Adrenal gland (tissue), 12 donors: ENCODE results near the gene BGLAP. TPM values are rescaled to one million over a fixed set of nuclear protein-coding genes. Genes with fewer than 3 reads are reported as not detected.
A peak's percentile ranks its signal among the peaks of the same experiment; 100 is the strongest.

Experiments used
- DNase-seq, 7 donors: peaks; one replicate each; pipeline ENCODE4 v3.0.0-alpha.2; 2019 to 2020
- H3K27ac ChIP-seq, 5 donors: fragments of 200-600 bp; sonication (generic) in 4 of 5; 1 replicate in 3 of 5; 2 replicates in 2 of 5; pipeline versions ENCODE4 v1.5.1 to v1.8.0; 2016 to 2020; ENCODE audit warnings: mild to moderate bottlenecking in 1 of 5
- H3K27me3 ChIP-seq: fragments of 200-600 bp; 2 replicates; pipeline ENCODE4 v1.8.0; 2021
- H3K36me3 ChIP-seq, 2 donors: fragments of 200-600 bp; replicated peaks in 1 of 2; 1 replicate in 1 of 2; 2 replicates in 1 of 2; pipeline versions ENCODE4 v1.5.1 to v1.8.0; 2018 to 2022
- H3K4me1 ChIP-seq, 2 donors: fragments of 200-600 bp; replicated peaks in 1 of 2; 1 replicate in 1 of 2; 2 replicates in 1 of 2; pipeline versions ENCODE4 v1.5.1 to v1.8.0; 2018 to 2021
- H3K4me3 ChIP-seq, 4 donors: fragments of 200-600 bp; sonication (generic) in 3 of 4; one replicate each; pipeline ENCODE4 v1.5.1; 2016 to 2018
- H3K9me3 ChIP-seq, 3 donors: fragments of 200-600 bp; sonication (generic) in 1 of 3; replicated peaks in 1 of 3; 1 replicate in 2 of 3; 2 replicates in 1 of 3; pipeline versions ENCODE4 v1.5.1 to v1.8.0; 2016 to 2021
- POLR2A ChIP-seq, 2 donors: fragments of 450-650 bp; IDR thresholded peaks; one replicate each; pipeline ENCODE4 v1.6.1; 2017; ENCODE audit warnings: antibody characterized with exemption in 2 of 2, mild to moderate bottlenecking in 2 of 2, moderate library complexity in 1 of 2
- WGBS, 4 donors: extraction: QIAGEN DNeasy Blood & Tissue Kit in 2 of 4; methylation state at CpG; one replicate each; pipeline versions ENCODE4 v1.1.5 to v1.1.7; 2013 to 2017; 5-methylcytosine and 5-hydroxymethylcytosine counted together
- intact Hi-C, 2 donors: fragments of 100-400 bp; cut with DNase I; formaldehyde crosslinking; loops; one replicate each; pipeline versions ENCODE4 v1.14.1 to v1.15.0; 2022 to 2023
- polyA plus RNA-seq, 3 donors: library from polyadenylated mRNA; stranded (reverse); fragments of 200-250 nt in 2 of 3; fragments of 350-450 nt in 1 of 3; fragmentation: Illumina TruSeq in 1 of 3; extraction: RNeasy Lipid Tissue Mini Kit (QIAGEN cat#74804) in 1 of 3; gene quantifications; one replicate each; pipeline ENCODE4 v1.2.3, GENCODE V29; 2013 to 2014
- total RNA-seq, 9 donors: library from RNA; depleted of rRNA in 4 of 9; stranded (reverse); fragments of >200 nt in 4 of 9; fragments of 120-200 nt in 1 of 9; fragmentation: NEBNext Ultra II Directional in 1 of 9; extraction: Animal tissue kit (Norgen Biotek cat#: 25700) in 1 of 9; gene quantifications; one replicate each; pipeline versions ENCODE4 v1.1.0 to v1.2.4, GENCODE V29; 2013 to 2023
- TF ChIP-seq, protein P1 (sequence below), 6 experiments: fragments of 450-650 bp in 4 of 6; fragments of 200-600 bp in 2 of 6; sonication (generic) in 1 of 6; IDR thresholded peaks; 1 replicate in 5 of 6; 2 replicates in 1 of 6; pipeline versions ENCODE4 v1.5.1 to v1.8.0; 2016 to 2021; ENCODE audit warnings: antibody characterized with exemption in 6 of 6, mild to moderate bottlenecking in 2 of 6, moderate library complexity in 1 of 6
- donor health status: healthy with polysubstance abuse.
- donor health status: Bipolar disorder and iron deficiency.
- donor health status: DM: yes; HTN: yes; CAD: no.
- donor health status: DM: no; HTN: no; CAD: no.
- donor health status: DM: no; HTN: no; CAD: no.
- donor health status: DM: yes; HTN: yes; CAD: no.

The BGLAP gene
- total and polyA plus RNA-seq, 12 donors = 0.39 to 8.2 (median 1.2) TPM; not detected in 3

DNA sequence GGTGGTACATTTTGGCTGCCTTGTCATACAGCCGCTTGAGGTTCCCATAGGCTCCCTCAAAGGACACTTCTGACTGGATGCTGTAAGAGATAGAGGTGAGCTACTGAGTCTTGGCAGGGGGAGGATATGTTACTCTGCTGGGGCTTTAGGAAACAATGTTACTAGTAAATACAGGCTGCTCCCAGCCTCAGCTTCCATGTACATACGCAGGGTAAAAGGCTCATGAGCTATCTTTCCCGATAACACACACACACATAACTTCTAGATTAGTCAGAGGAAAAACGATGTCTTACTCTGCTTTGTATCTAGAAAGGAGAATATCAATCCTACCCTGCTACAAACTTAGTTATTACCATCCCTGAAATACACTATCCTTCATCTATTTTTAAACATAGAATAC, 26.4 kb downstream of the BGLAP start:
- no peak for DNase-seq
- TF ChIP-seq POLR2A (IDR thresholded peaks at IDR 0.05) = no peak
- TF ChIP-seq, protein P1, sequence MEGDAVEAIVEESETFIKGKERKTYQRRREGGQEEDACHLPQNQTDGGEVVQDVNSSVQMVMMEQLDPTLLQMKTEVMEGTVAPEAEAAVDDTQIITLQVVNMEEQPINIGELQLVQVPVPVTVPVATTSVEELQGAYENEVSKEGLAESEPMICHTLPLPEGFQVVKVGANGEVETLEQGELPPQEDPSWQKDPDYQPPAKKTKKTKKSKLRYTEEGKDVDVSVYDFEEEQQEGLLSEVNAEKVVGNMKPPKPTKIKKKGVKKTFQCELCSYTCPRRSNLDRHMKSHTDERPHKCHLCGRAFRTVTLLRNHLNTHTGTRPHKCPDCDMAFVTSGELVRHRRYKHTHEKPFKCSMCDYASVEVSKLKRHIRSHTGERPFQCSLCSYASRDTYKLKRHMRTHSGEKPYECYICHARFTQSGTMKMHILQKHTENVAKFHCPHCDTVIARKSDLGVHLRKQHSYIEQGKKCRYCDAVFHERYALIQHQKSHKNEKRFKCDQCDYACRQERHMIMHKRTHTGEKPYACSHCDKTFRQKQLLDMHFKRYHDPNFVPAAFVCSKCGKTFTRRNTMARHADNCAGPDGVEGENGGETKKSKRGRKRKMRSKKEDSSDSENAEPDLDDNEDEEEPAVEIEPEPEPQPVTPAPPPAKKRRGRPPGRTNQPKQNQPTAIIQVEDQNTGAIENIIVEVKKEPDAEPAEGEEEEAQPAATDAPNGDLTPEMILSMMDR (IDR thresholded peaks at IDR 0.05) = no peak
- intact Hi-C loops = no loop called here
- no peaks in the 10 kb centered on the region for H3K9me3 ChIP-seq
- H3K27me3 ChIP-seq = no peaks in the 10 kb centered on the region
- H3K36me3 ChIP-seq = peaks cover 0 to 95% of the 10 kb centered on the region in 2 donors
- H3K4me1 ChIP-seq = peaks cover 0 to 3% of the 10 kb centered on the region in 2 donors
- WGBS, 4 donors = 53 to 71% (median 65%) methylated on average over 4 of the region's 4 CpGs
- H3K27ac ChIP-seq = peak overlapping the region in 3 of 5 donors; percentile 5 to 37 (median 26)
- H3K4me3 ChIP-seq = no peak overlapping the region

DNA sequence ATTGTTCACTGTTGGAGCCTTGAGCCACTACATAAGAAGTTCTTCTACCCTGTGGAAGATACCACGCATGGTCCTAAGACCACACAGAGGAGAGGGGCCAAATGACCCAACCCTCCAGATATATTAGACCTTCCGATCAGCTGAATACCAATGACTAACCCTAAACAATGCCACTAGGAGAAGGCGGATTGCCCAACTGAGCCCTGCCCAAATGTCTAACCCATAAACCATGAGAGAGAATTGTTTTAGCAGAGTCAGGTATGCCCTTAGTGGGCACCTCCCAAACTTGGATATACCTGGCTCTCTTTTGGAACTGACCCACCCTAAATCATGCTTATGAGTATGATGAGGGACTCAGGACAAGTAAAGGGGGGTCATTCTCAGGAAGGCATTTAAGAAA, 28.3 kb downstream of the BGLAP start:
- H3K4me3 ChIP-seq = no peak overlapping the region
- no peaks in the 10 kb centered on the region for H3K27me3 ChIP-seq
- no peaks in the 10 kb centered on the region for H3K9me3 ChIP-seq
- no peak for DNase-seq
- WGBS, 4 donors = 94 to 100% (median 98%) methylated on average over 3 of the region's 3 CpGs
- H3K36me3 ChIP-seq = peaks cover 0 to 99% of the 10 kb centered on the region in 2 donors
- H3K4me1 ChIP-seq = no peaks in the 10 kb centered on the region
- no peak overlapping the region for H3K27ac ChIP-seq
- intact Hi-C loops = no loop called here
- no peak for TF ChIP-seq POLR2A (IDR thresholded peaks at IDR 0.05)
- TF ChIP-seq, protein P1 (IDR thresholded peaks at IDR 0.05) = no peak

GRCh38 chr1:156276532-156276931, 34.5 kb downstream of the BGLAP start:
- H3K4me1 ChIP-seq = peaks cover 8 to 11% of the 10 kb centered on the region in 2 donors
- H3K36me3 ChIP-seq = peaks cover 0 to 73% of the 10 kb centered on the region in 2 donors
- intact Hi-C loops = no loop called here
- DNase-seq = no peak
- H3K9me3 ChIP-seq = no peaks in the 10 kb centered on the region
- no peak for TF ChIP-seq POLR2A (IDR thresholded peaks at IDR 0.05)
- TF ChIP-seq, protein P1 (IDR thresholded peaks at IDR 0.05) = no peak
- no peaks in the 10 kb centered on the region for H3K27me3 ChIP-seq
- H3K4me3 ChIP-seq = no peak overlapping the region
- H3K27ac ChIP-seq = peak overlapping the region in 1 of 5 donors; percentile 2

GRCh38 chr1:156276966-156277381, 35.0 kb downstream of the BGLAP start:
- H3K4me3 ChIP-seq = no peak overlapping the region
- peaks cover 11 to 15% of the 10 kb centered on the region in 2 donors for H3K4me1 ChIP-seq
- H3K9me3 ChIP-seq = no peaks in the 10 kb centered on the region
- H3K27me3 ChIP-seq = no peaks in the 10 kb centered on the region
- peaks cover 0 to 69% of the 10 kb centered on the region in 2 donors for H3K36me3 ChIP-seq
- DNase-seq = peak in 1 of 7 donors; percentile 23
- intact Hi-C loops = no loop called here
- TF ChIP-seq POLR2A (IDR thresholded peaks at IDR 0.05) = no peak
- TF ChIP-seq, protein P1 (IDR thresholded peaks at IDR 0.05) = no peak
- peak overlapping the region in 1 of 5 donors; percentile 2 for H3K27ac ChIP-seq
- WGBS, 4 donors = 57 to 75% (median 67%) methylated on average over 4 to 6 of the region's 6 CpGs
